ENCODE measurements around the gene ARAF.

ARAF gene

GRCh38 chrX:47564438-47565085 is 3.6 kb downstream of the ARAF start:
- no peak for DNase-seq

GRCh38 chrX:47566841-47567240 is 5.8 kb downstream of the ARAF start:
- DNase-seq = no peak

DNA sequence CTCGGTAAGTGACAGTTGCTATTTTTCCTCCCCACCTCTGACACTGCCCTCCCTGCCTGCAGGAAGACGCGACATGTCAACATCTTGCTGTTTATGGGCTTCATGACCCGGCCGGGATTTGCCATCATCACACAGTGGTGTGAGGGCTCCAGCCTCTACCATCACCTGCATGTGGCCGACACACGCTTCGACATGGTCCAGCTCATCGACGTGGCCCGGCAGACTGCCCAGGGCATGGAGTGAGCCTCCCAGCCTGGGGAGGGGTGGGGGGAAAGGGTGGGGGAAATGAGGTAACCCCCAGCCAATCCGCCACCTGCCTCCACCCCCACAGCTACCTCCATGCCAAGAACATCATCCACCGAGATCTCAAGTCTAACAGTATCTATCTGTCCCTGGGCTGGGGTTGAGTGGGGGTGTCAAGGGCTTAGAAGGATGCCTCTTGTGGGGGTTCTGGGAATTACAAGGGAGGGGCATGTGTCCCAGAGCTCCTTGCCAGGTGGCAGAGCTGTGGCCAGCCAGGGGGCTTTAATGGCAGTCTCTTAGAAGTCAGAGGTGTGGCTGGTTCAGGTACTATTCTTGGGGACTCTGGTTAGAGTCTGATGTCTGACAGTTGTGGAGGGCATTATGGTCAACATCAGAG is 7.8 kb downstream of the ARAF start:
- DNase-seq = no peak

- DNase-seq = no peak
Measured at GRCh38 chrX:47570794-47571193, 9.8 kb downstream of the ARAF start.

GRCh38 chrX:47571215-47571614 is 10.2 kb downstream of the ARAF start:
- no peak for DNase-seq

- DNase-seq = no peak
Measured at GRCh38 chrX:47571896-47572295, 10.9 kb downstream of the ARAF start.

GRCh38 chrX:47572773-47573340 is 11.9 kb downstream of the ARAF start:
- DNase-seq = no peak

- DNase-seq = no peak
Measured at GRCh38 chrX:47573341-47574075, 12.5 kb downstream of the ARAF start.

- DNase-seq = no peak
Measured at GRCh38 chrX:47574076-47574546, 13.1 kb downstream of the ARAF start.

DNA sequence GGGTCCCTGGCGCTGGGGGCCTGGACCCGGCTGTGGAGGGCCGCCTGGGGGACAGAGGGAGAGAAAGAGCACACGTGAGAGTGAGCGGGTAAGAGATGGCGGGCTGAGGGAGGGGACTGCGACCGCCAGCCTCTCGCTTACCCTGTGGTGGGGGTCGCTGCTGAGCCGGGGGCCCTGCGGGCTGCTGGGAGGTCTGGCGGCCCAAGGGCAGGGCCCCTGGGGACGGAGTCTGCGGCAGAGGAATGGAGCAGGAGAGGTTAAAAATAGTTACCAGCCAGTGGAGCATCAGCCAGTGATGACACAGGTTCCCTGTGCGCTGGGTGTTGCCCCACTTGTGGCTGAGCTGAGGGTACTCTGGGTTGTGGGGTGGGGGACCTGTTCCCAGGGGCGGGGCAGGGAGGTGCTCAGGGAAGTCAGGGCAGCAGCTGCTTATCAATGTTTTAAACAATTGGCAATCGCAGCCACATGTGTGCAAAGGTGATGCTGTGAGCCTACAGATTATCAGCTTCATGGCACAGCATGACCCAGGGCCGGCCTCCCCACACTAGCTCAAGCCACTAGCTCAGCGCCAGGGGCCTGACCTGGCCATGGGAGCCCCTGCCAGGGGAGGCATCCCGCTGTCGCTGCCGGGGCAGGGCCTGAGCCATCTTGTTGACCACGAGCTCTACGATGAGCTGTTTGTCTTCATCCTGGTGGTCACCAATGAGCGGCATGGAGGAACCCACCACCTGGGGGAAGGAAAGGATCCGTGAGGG is 13.7 kb downstream of the ARAF start:
- DNase-seq = no peak

DNA sequence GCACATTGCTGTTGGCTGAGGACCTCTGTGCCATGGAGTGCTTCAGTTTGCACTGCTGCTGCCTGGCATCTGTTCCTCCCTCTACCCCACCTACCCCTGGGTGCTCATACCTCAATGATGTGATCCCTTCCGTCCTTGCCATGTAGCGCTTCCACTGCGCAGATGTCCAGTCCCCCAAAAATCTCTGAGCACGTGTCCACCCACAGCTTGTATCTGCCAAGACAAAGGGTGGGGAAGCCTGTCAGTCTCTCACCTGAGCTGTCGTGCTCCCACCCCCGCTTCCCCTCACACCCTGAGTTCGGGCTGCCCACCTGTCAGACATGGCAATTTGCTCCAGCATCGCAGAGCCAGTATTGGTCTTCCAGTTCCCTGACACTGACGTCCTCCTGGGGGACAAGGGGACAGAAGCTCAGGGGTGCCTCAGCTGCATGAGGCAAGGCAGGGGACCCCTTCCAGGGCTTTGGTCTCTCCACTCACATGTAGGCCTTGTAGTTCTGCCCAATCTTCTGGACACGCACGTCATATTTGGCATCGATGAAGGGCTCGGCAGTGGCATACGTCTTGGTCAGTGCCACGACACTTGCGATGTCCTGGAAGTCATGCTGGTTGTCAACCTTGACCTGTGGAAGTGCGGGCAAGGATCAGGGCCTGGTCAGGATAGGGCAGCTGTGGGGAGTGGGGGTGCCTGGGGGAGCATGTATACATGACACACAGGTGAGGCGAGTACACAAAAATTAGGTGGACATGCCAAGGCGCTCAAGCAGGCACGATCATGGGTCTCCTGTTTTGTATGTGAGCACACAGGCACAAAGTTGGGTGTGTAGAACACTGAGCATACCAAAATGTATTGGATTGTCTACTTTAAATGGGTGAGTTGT is 15.3 kb downstream of the ARAF start:
- no peak for DNase-seq

DNA sequence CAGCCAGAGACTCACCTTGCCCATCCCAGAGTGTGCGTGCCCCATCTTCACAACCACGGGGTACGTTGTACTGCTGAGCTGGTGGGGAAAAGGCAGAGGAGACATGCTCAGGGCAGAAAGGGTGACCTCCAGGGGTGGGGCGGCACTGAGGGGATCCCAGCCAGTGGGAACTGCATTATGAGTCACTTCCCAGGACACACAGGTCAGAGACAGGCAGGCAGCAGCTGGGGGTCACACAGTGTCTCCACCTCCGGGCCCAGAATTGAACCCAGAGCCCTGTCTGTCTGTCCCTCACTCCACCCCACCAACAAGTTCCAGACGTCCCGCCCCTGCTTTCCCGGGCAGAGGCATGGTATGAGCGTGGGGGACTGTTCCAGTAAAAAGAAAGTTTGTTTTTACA is 16.4 kb downstream of the ARAF start:
- DNase-seq = no peak

- DNase-seq = no peak
Measured at GRCh38 chrX:47577901-47578300, 16.9 kb downstream of the ARAF start.

DNA sequence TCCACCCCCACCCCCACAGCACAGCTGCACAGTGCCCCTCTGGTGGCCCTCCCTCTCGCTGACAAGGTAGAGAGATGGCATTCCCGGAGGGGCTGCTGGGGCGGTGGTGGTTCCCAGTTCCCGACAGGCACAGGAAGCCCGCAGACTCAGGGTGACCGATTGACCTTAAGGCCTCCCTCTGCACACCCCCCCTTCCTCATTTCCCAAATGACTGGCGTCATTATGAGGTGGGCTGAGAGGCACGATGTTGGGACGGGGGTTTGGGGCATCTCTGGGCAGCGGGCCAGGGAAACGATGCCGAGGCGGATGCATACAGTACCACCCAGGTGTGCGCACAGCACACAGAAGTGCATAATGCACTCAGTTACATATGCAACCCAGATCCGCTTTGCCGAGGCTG is 17.7 kb downstream of the ARAF start:
- DNase-seq = no peak

- no peak for DNase-seq
Measured at GRCh38 chrX:47579537-47579936, 18.5 kb downstream of the ARAF start.

DNA sequence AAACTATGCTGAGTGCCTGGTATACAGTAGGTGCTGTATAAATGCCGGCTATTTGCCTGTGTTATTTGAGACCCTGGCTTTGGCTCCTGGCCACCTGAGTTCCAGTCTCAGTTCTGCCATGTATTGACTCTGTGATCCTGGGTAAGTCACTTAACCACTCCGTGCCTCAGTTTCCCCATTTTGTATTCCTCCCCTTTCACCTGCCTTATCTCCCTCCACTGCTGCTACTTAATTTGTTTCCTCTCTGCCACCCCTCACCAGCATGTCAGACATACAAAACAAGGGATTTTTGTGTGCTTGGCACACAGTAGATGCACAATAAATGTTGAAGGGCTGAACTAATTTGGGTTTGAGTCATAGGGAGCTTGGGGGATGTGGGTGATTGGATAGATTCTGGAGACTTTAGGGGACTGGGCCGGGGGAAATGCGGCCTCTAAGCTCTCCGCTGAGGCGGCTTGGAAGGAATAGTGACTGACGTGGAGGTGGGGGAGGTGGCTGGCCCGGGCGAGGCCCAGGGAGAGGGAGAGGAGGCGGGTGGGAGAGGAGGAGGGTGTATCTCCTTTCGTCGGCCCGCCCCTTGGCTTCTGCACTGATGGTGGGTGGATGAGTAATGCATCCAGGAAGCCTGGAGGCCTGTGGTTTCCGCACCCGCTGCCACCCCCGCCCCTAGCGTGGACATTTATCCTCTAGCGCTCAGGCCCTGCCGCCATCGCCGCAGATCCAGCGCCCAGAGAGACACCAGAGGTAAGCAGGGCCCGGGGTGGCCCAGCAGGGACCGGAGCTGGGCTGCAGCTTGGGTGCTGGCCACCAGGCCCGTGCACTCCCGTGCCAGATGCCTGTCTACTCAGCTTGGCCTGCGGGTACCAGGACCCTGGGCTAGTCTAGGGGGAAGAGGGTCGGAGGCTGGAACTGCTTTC is 21.0 kb downstream of the ARAF start, which contains the start of gene TIMP1:
Gene TIMP1, plus strand, starts transcription at position 706 of the 917 bp plus-strand sequence. CDS start 980 bp downstream, outside the sequence.
- no peak for DNase-seq

DNA sequence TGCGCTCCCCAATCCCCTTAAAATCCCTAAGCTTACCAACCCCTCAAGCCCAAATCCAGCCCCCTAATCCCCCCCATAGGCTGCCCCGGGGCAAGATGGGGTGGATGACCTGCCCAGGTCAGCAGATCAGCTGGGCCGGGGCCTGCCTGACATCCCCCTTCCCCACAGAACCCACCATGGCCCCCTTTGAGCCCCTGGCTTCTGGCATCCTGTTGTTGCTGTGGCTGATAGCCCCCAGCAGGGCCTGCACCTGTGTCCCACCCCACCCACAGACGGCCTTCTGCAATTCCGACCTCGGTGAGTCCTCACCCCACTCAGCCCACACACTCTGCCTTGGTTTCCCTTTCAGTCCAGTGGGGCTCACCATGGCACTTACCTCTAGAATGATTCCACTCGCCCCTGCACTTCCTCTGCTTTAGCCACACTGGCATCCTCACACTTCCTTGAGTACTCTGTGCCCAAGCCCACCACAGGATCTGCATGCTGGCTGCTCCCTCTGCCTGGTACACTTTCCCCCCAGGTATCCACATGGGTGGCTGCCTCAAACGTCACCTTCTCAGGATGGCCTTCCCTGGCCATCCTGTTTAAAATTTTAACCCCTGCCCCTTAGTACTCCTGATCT is 22.3 kb downstream of the ARAF start:
- DNase-seq = no peak

DNA sequence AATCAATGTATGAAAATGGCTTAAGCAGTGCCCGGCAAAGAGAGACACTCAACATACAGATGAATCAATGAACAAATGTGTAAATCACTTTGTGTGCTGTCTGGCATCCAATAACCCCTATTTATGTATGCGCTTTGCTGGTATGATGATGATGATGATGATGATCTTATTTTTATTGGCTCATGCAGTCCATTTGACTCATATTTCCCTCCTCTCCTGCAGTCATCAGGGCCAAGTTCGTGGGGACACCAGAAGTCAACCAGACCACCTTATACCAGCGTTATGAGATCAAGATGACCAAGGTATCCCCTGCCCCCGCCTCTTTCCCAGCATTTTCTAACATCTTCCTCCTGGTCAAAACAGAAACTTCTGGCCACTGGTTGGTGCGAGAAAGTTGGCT is 23.7 kb downstream of the ARAF start:
- DNase-seq = no peak

GRCh38 chrX:47585273-47585672 is 24.3 kb downstream of the ARAF start:
- no peak for DNase-seq
